IMR-90 (cell line): ENCODE measurements around the gene MARCHF3. TPM values are rescaled to one million over a fixed set of nuclear protein-coding genes. Genes with fewer than 3 reads are reported as not detected.

Experiments used
- ATAC-seq: fragments of 200-7000 bp; cut with Tn5 transposase; 2 replicates; pipeline ENCODE4 v1.9.1; 2020; ENCODE audit warnings: low read depth, mild to moderate bottlenecking, moderate library complexity
- BruUV-seq: library from RNA; stranded (reverse); fragments of 400-500 nt; replicated peaks from 2 replicates; lab custom pipeline; 2021; lab: Mats Ljungman, UMichigan
- CTCF ChIA-PET: fragments of 300-600 bp; formaldehyde crosslinking; extraction: SDS; loops from one replicate; lab custom pipeline; 2021; ENCODE audit warnings: antibody characterized with exemption; lab: Yijun Ruan, JAX
- POLR2A ChIA-PET: fragments of 300-600 bp; sonication (Branson Sonifier 250); formaldehyde crosslinking; loops from one replicate; lab custom pipeline; 2022; ENCODE audit warnings: antibody characterized with exemption; ENCODE audit not compliant: unreplicated experiment; lab: Charles Lee
- DNase-seq: peaks from one replicate; pipeline ENCODE4 v3.0.0; 2013
- H2AFZ ChIP-seq: replicated peaks from 2 replicates; pipeline ENCODE3; 2013; ENCODE audit warnings: low read length, mild to moderate bottlenecking; ENCODE audit not compliant: poor library complexity
- H2AK5ac ChIP-seq: 2 replicates; pipeline ENCODE4 v1.6.1; 2013; ENCODE audit warnings: low read depth, low read length, inconsistent platforms
- H2AK9ac ChIP-seq: replicated peaks from 2 replicates; pipeline ENCODE3; 2013; ENCODE audit warnings: mild to moderate bottlenecking, low read depth, low read length, moderate library complexity; ENCODE audit not compliant: poor library complexity
- H2BK120ac ChIP-seq: 2 replicates; pipeline ENCODE4 v1.6.1; 2013; ENCODE audit warnings: low read depth, low read length, inconsistent platforms
- H2BK15ac ChIP-seq: 3 replicates; pipeline ENCODE4 v1.6.1; 2013; ENCODE audit warnings: low read depth, low read length, inconsistent platforms
- H2BK20ac ChIP-seq: 2 replicates; pipeline ENCODE4 v1.6.1; 2013; ENCODE audit warnings: low read depth, mild to moderate bottlenecking, inconsistent platforms, low read length, moderate library complexity
- H2BK5ac ChIP-seq: 2 replicates; pipeline ENCODE4 v1.6.1; 2013; ENCODE audit warnings: mild to moderate bottlenecking, low read depth, low read length, inconsistent platforms; ENCODE audit not compliant: poor library complexity, severe bottlenecking
- H3K14ac ChIP-seq: replicated peaks from 2 replicates; pipeline ENCODE4 v1.6.1; 2013; ENCODE audit warnings: low read depth, low read length, inconsistent platforms
- H3K18ac ChIP-seq: 2 replicates; pipeline ENCODE4 v1.6.1; 2013; ENCODE audit warnings: low read depth, low read length, control low read depth
- H3K23ac ChIP-seq: 2 replicates; pipeline ENCODE4 v1.6.1; 2013; ENCODE audit warnings: low read depth, low read length, inconsistent platforms
- H3K27ac ChIP-seq: 2 replicates; pipeline ENCODE4 v1.5.1; 2013; ENCODE audit warnings: mild to moderate bottlenecking, control low read depth, low read length; ENCODE audit not compliant: insufficient read depth
- H3K27me3 ChIP-seq: 2 replicates; pipeline ENCODE4 v1.6.1; 2013; ENCODE audit warnings: low read length; ENCODE audit not compliant: control insufficient read depth, insufficient read depth
- H3K36me3 ChIP-seq: 2 replicates; pipeline ENCODE4 v1.6.1; 2013; ENCODE audit warnings: low read length, mixed read lengths; ENCODE audit not compliant: control insufficient read depth, insufficient read depth
- H3K4ac ChIP-seq: 2 replicates; pipeline ENCODE4 v1.6.1; 2013; ENCODE audit warnings: low read depth, low read length, inconsistent platforms
- H3K4me1 ChIP-seq: 2 replicates; pipeline ENCODE4 v1.6.1; 2013; ENCODE audit warnings: low read length, mixed read lengths; ENCODE audit not compliant: control insufficient read depth, insufficient read depth
- H3K4me2 ChIP-seq: 2 replicates; pipeline ENCODE4 v1.6.1; 2013; ENCODE audit warnings: low read depth, mild to moderate bottlenecking, control low read depth, low read length, moderate library complexity
- H3K4me3 ChIP-seq: 2 replicates; pipeline ENCODE4 v1.5.1; 2013; ENCODE audit warnings: low read depth, mild to moderate bottlenecking, control low read depth, low read length, moderate library complexity; ENCODE audit not compliant: insufficient read depth
- H3K56ac ChIP-seq: 2 replicates; pipeline ENCODE4 v1.6.1; 2013; ENCODE audit warnings: low read length, inconsistent platforms; ENCODE audit not compliant: insufficient read depth; ENCODE audit errors: extremely low read depth
- H3K79me1 ChIP-seq, 2 experiments: 2 replicates each; pipeline ENCODE4 v1.6.1; 2013; ENCODE audit warnings: low read length in 2 of 2, inconsistent platforms in 1 of 2, low read depth in 1 of 2
- H3K9ac ChIP-seq: 2 replicates; pipeline ENCODE4 v1.6.1; 2013; ENCODE audit warnings: low read depth, low read length, control low read depth
- H3K9me1 ChIP-seq: 2 replicates; pipeline ENCODE4 v1.6.1; 2013; ENCODE audit warnings: low read length, inconsistent platforms; ENCODE audit not compliant: insufficient read depth
- H3K9me3 ChIP-seq: 2 replicates; pipeline ENCODE4 v1.6.1; 2013; ENCODE audit warnings: low read length; ENCODE audit not compliant: control insufficient read depth, insufficient read depth
- H4K20me1 ChIP-seq: 2 replicates; pipeline ENCODE4 v1.6.1; 2013; ENCODE audit warnings: low read length, inconsistent platforms; ENCODE audit not compliant: insufficient read depth
- H4K5ac ChIP-seq: 2 replicates; pipeline ENCODE4 v1.6.1; 2013; ENCODE audit warnings: mild to moderate bottlenecking, low read depth, low read length, control low read depth
- H4K8ac ChIP-seq, 2 experiments: 2 replicates each; pipeline ENCODE4 v1.6.1; 2013; ENCODE audit warnings: low read depth in 2 of 2, low read length in 2 of 2, control low read depth in 1 of 2, inconsistent platforms in 1 of 2
- H4K91ac ChIP-seq: 2 replicates; pipeline ENCODE4 v1.6.1; 2013; ENCODE audit warnings: low read depth, low read length, inconsistent platforms; ENCODE audit not compliant: insufficient read depth
- CHD1 ChIP-seq: IDR thresholded peaks from 2 replicates; pipeline ENCODE4 v1.6.1; 2012; ENCODE audit warnings: low read depth, low read length, improper control_type of control experiment
- MAZ ChIP-seq: IDR thresholded peaks from 2 replicates; pipeline ENCODE4 v1.6.1; 2012; ENCODE audit warnings: low read depth, mild to moderate bottlenecking, low read length, improper control_type of control experiment, moderate library complexity, borderline replicate concordance
- MXI1 ChIP-seq: IDR thresholded peaks from 2 replicates; pipeline ENCODE4 v1.6.1; 2012; ENCODE audit warnings: low read depth, mild to moderate bottlenecking, low read length, moderate library complexity, borderline replicate concordance
- RAD21 ChIP-seq: IDR thresholded peaks from 2 replicates; pipeline ENCODE4 v1.6.1; 2012; ENCODE audit warnings: low read length, improper control_type of control experiment
- SMC3 ChIP-seq: fragments of 150-350 bp; IDR thresholded peaks from 2 replicates; pipeline ENCODE4 v1.6.1; 2016; ENCODE audit warnings: low read depth, mild to moderate bottlenecking, antibody characterized with exemption, low read length, moderate library complexity
- WGBS, 2 experiments: methylation state at CpG; one replicate each; pipeline versions ENCODE4 v1.1.5 to v1.1.7; 2013; ENCODE audit warnings: missing lambda C conversion rate in 2 of 2; ENCODE audit not compliant: insufficient read length in 1 of 2; ENCODE audit errors: extremely low coverage in 2 of 2; 5-methylcytosine and 5-hydroxymethylcytosine counted together
- dilution Hi-C: fragments of 300-500 bp; cut with HindIII; formaldehyde crosslinking; loops from one replicate; pipeline ENCODE4 v1.14.3; 2018; ENCODE audit warnings: low sequenced_read_pairs; ENCODE audit not compliant: unreplicated experiment
- in situ Hi-C: fragments of 300-500 bp; cut with MboI; formaldehyde crosslinking; loops from 3 replicates; pipeline ENCODE4 v1.14.3; 2019; ENCODE audit warnings: low sequenced_read_pairs, inconsistent platforms, mixed read lengths
- intact Hi-C: fragments of 100-400 bp; cut with micrococcal nuclease; formaldehyde crosslinking; loops from 2 replicates; pipeline ENCODE4 v1.10.0; 2022
- polyA plus RNA-seq, 3 experiments: library from polyadenylated mRNA; depleted of rRNA; stranded (reverse); fragments of >200 nt; gene quantifications; 2 replicates each; pipeline ENCODE4 v1.2.3, GENCODE V29; 2012; ENCODE audit warnings: low replicate concordance in 1 of 3
- total RNA-seq: library from RNA; depleted of rRNA; stranded (reverse); fragments of >200 nt; gene quantifications from 2 replicates; pipeline ENCODE4 v1.2.3, GENCODE V29; 2012
- TF ChIP-seq, protein P1 (sequence below): conservative IDR thresholded peaks from 2 replicates; pipeline ENCODE4 v1.5.1; 2012; ENCODE audit warnings: mild to moderate bottlenecking, low read depth, low read length, improper control_type of control experiment

Gene MARCHF3
- total and polyA plus RNA-seq, 2 of the 4 experiments (the other 2 are of a cell fraction) = 11.2 to 18.8 TPM

DNA sequence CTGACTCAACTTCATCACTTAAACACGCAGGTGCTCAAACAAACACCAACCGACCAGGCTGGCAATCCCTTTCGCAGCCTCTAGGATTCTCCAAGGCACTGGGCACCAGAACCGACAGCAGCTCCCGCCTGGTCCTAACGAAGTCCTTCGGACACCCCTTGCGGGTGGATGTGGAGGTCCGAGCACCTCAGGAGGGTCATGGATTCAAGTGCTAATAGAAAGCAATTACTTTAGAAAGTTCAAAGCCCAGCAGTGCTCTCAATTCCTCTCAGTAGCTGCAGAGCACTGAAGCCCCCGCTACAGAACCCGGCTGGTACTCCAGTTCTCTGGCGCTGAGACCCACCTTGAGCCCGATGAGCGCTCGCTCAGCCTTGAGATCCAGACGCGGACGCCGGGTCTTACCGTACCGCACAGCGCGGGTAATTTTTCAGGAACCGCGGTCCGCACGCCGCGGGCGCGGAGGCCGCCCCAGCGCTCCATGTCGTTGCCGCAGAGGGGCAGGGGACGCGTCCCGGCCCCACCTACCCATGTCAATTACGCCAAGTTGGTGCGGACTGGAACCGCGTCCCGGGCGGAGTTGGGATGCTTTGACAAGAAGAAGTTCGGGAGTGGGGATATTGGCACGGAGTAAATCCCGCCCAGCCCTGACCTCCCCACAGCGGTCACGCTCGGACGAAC is 638 bp downstream of the MARCHF3 start:
- ChIA-PET CTCF (interaction anchor here (0.8 to 2.1 kb wide), 4 partner anchors 18 to 220 kb away, joined by 3 to 6 read pairs (median 3); no protein-coding TSS in a partner anchor), POLR2A (no interaction called here)
- in situ Hi-C loops (no loop called here), intact Hi-C loops (loop anchor here (1.0 to 5.0 kb wide), 3 partner anchors 18 to 283 kb away; no protein-coding TSS in a partner anchor), dilution Hi-C loops (no loop called here)
- H4K91ac ChIP-seq = peak overlapping the region; percentile 73; the same call in 1 of the 2 replicates
- peak overlapping the region; percentile 91 for H3K14ac ChIP-seq
- H2BK5ac ChIP-seq = peak overlapping the region; percentile 78
- H2BK20ac ChIP-seq = no peak overlapping the region
- DNase-seq (peak; percentile 65), ATAC-seq (peak; percentile 22)
- no peak overlapping the region for H2BK15ac ChIP-seq
- no peaks in the 10 kb centered on the region for H3K27me3 ChIP-seq
- H3K4me1 ChIP-seq = peaks cover 5% of the 10 kb centered on the region
- BruUV-seq = no TSS peak
- peak overlapping the region; percentile 83 for H3K4me3 ChIP-seq
- H2AK5ac ChIP-seq = no peak overlapping the region
- no peak overlapping the region for H4K8ac ChIP-seq
- peaks cover 13 to 23% of the 10 kb centered on the region in 2 experiments; a peak in 3 of 4 replicates for H3K79me1 ChIP-seq
- peak overlapping the region; percentile 97 for H3K4me2 ChIP-seq
- H3K27ac ChIP-seq = peak overlapping the region; percentile 67; the same call in 1 of the 2 replicates
- H3K9me3 ChIP-seq = no peaks in the 10 kb centered on the region
- peak overlapping the region; percentile 73; the same call in 1 of the 2 replicates for H3K9ac ChIP-seq
- no peaks in the 10 kb centered on the region for H4K20me1 ChIP-seq
- peak overlapping the region; percentile 65 for H2BK120ac ChIP-seq
- H3K9me1 ChIP-seq = peaks cover 8% of the 10 kb centered on the region; the same call in 1 of the 2 replicates
- peak overlapping the region; percentile 99 for H2AFZ ChIP-seq
- no peak overlapping the region for H4K5ac ChIP-seq
- H3K23ac ChIP-seq = peak overlapping the region; percentile 95
- no peak overlapping the region for H3K4ac ChIP-seq
- no peaks in the 10 kb centered on the region for H3K36me3 ChIP-seq
- 0% methylated on average over 14 of the region's 51 CpGs; no CpG with 5 or more reads in 1 of the 2 experiments for WGBS, 2 experiments
- TF ChIP-seq MXI1 (peak; percentile 6; the same call in 1 of the 2 replicates), CHD1 (no peak), SMC3 (peak; percentile 29; the same call in 1 of the 2 replicates), MAZ (peak; percentile 5; the same call in 1 of the 2 replicates), RAD21 (peak; percentile 59)
- TF ChIP-seq, protein P1, sequence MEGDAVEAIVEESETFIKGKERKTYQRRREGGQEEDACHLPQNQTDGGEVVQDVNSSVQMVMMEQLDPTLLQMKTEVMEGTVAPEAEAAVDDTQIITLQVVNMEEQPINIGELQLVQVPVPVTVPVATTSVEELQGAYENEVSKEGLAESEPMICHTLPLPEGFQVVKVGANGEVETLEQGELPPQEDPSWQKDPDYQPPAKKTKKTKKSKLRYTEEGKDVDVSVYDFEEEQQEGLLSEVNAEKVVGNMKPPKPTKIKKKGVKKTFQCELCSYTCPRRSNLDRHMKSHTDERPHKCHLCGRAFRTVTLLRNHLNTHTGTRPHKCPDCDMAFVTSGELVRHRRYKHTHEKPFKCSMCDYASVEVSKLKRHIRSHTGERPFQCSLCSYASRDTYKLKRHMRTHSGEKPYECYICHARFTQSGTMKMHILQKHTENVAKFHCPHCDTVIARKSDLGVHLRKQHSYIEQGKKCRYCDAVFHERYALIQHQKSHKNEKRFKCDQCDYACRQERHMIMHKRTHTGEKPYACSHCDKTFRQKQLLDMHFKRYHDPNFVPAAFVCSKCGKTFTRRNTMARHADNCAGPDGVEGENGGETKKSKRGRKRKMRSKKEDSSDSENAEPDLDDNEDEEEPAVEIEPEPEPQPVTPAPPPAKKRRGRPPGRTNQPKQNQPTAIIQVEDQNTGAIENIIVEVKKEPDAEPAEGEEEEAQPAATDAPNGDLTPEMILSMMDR = peak; percentile 46
- no peak overlapping the region for H3K18ac ChIP-seq
- H2AK9ac ChIP-seq = peak overlapping the region; percentile 73
- peak overlapping the region; percentile 4; the same call in 1 of the 2 replicates for H3K56ac ChIP-seq
